H1 (cell line): Measurements from ENCODE around the gene ESYT2. TPM values are rescaled to one million over a fixed set of nuclear protein-coding genes. Genes with fewer than 3 reads are reported as not detected.

ENCODE experiments used
- ATF2 ChIP-seq: IDR thresholded peaks from 2 replicates; pipeline ENCODE4 v1.6.1; 2012; ENCODE audit warnings: low read length, inconsistent platforms
- BACH1 ChIP-seq: IDR thresholded peaks from 2 replicates; pipeline ENCODE4 v1.6.1; 2012; ENCODE audit warnings: low read length, improper control_type of control experiment
- CHD7 ChIP-seq: fragments of 300-600 bp; sonication (generic); IDR thresholded peaks from 2 replicates; pipeline ENCODE4 v1.7.1; 2012; ENCODE audit warnings: low read length, moderate library complexity, mild to moderate bottlenecking, inconsistent platforms; ENCODE audit not compliant: insufficient replicate concordance
- CTCF ChIP-seq, 3 experiments: IDR thresholded peaks; 1 replicate in 2 of 3; 2 replicates in 1 of 3; pipeline versions ENCODE4 v1.5.1 to v1.6.1; 2011; ENCODE audit warnings: low read length in 3 of 3, mild to moderate bottlenecking in 3 of 3, inconsistent platforms in 2 of 3, low read depth in 1 of 3, moderate library complexity in 1 of 3; ENCODE audit not compliant: insufficient read depth in 1 of 3; ENCODE audit errors: control extremely low read depth in 1 of 3
- MAFK ChIP-seq: IDR thresholded peaks from 2 replicates; pipeline ENCODE4 v1.6.1; 2012; ENCODE audit warnings: low read depth, mild to moderate bottlenecking, improper control_type of control experiment, low read length
- polyA plus RNA-seq, 7 experiments: library from polyadenylated mRNA; depleted of rRNA in 3 of 7; stranded (reverse) in 5 of 7; unstranded in 2 of 7; fragments of >200 nt in 5 of 7; fragments of 200-250 nt in 2 of 7; gene quantifications; 1 replicate in 5 of 7; 2 replicates in 1 of 7; 4 replicates in 1 of 7; pipeline versions ENCODE4 v1.2.1 to v1.2.3, GENCODE V29; 2011 to 2013; ENCODE audit warnings: missing spikeins in 2 of 7, mixed read lengths in 2 of 7
- total RNA-seq: library from RNA; stranded (reverse); fragmentation: NEBNext Ultra II Directional; extraction: Animal tissue kit (Norgen Biotek cat#: 25700); gene quantifications from 2 replicates; pipeline ENCODE4 v1.2.1, GENCODE V29; 2021

The ESYT2 gene
- total and polyA plus RNA-seq, 2 of the 8 experiments (the other 6 are each of a cell fraction or from before 2014, with no cell fraction given), result 27.0 to 37.5 TPM

- no peak for TF ChIP-seq CHD7
- TF ChIP-seq MAFK, result no peak
- peak; percentile 89 for TF ChIP-seq BACH1
- TF ChIP-seq ATF2, result peak; percentile 76; the same call in 1 of the 2 replicates
- peak in 1 of 3 experiments; percentile 24; a peak in 1 of 4 replicates for TF ChIP-seq CTCF (IDR thresholded peaks at IDR 0.05; ENCODE audit: control extremely low read depth in 1 of 3, insufficient read depth in 1 of 3, low read depth in 1 of 3, low read length in 3 of 3)
Measured at GRCh38 chr7:158829342-158830210, at the start of gene ESYT2 (continued).
